Measurements from ENCODE around the gene PGGT1B.
A peak's percentile ranks its signal among the peaks of the same experiment; 100 is the strongest.
"Not testable (repeated sequence)": the region's sequence is repeated elsewhere in the genome, so short reads cannot be mapped to it uniquely, and the experiment has no call there.

PGGT1B gene

GRCh38 chr5:115260248-115260647 lies 2.4 kb downstream of the PGGT1B start:
- DNase-seq (ENCODE audit: extremely low read depth in 1 of 2, low read depth in 1 of 2), result no peak

DNA sequence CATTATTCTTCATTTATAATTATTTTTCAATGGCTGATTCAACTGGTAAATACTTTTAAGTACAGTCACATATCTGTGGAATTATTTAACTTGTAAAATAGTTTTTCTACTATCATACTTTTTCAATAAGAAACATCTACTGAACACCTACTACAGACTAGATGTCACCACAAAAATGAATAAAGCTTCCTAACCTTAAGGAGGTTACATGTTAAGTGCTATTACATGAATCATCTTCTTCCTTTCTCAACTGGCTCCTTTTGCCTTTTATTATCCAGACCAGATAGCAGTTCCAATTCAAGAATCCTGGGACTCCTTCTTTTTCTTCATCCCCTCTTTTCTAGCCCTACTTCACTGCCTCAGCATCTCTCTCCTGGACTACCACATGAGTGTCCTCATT lies 4.7 kb downstream of the PGGT1B start:
- DNase-seq (ENCODE audit: extremely low read depth in 1 of 2, low read depth in 1 of 2), result no peak

DNA sequence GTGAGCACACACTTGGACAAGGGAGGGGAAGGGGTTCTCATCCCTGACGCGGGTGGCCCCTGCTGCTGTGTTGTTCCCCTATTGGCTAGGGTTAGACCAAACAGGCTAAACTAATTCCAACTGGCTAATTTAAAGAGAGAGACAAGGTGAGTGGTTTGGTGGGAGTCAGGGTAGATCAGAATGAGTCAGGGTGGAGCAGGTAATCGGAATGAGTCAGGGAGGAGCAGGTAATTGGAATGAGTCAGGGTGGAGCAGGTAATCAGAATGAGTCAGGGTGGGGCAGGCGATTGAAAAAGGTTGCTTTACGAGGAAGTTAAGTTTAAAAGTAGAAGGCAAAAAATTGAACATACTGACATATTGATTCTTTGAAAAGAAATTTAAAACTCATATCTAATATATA lies 13.3 kb downstream of the PGGT1B start:
- not testable (repeated sequence) for DNase-seq (ENCODE audit: extremely low read depth in 1 of 2, low read depth in 1 of 2)

DNA sequence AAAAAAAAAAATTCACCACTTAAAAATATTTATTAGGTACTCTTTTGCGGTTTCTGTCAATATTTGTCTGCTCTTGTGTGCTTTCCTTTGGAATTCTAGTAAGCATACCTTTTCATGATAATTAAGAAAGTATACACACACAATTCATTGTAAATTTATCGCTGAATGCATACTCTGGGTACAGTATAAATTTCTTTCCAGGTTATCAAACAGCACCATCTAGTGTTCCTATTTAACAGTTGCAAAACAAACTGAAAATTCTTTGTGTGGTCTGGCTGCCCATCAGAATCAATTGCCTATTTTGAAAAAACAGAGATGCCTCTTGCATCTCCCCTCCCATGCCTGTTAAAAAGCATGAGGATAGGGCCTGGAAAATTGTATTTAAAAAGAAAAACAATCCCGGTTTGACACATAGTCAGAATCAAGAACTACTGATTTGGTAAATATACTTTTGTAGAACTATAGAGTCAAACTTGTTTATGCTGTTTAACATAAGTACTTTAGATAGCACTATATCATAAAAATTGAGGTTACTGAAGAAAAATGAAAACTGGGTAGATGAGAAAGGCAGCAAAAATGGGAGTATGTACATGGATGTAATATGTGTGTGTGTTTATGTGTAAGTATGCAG lies 16.2 kb downstream of the PGGT1B start:
- no peak for DNase-seq (ENCODE audit: extremely low read depth in 1 of 2, low read depth in 1 of 2)

DNA sequence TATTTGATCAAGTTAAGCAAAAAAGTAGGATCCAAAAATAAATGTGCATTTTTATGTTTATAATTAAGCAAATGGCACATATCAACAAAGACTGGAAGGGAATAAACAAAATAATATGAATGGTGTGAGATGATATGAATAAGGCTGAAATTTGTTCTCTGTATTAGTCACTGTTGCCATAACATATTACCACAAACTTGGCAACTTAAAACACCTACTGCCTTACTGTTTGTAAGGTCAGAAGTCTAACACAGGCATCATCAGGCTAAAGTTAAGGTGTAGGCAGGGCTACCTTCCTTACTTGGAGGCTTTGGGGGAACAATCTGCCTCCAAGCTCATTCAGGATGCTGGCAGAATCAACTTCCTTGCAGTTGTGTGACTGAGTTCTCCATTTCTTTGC lies 19.3 kb downstream of the PGGT1B start:
- DNase-seq (ENCODE audit: extremely low read depth in 1 of 2, low read depth in 1 of 2), result no peak

DNA sequence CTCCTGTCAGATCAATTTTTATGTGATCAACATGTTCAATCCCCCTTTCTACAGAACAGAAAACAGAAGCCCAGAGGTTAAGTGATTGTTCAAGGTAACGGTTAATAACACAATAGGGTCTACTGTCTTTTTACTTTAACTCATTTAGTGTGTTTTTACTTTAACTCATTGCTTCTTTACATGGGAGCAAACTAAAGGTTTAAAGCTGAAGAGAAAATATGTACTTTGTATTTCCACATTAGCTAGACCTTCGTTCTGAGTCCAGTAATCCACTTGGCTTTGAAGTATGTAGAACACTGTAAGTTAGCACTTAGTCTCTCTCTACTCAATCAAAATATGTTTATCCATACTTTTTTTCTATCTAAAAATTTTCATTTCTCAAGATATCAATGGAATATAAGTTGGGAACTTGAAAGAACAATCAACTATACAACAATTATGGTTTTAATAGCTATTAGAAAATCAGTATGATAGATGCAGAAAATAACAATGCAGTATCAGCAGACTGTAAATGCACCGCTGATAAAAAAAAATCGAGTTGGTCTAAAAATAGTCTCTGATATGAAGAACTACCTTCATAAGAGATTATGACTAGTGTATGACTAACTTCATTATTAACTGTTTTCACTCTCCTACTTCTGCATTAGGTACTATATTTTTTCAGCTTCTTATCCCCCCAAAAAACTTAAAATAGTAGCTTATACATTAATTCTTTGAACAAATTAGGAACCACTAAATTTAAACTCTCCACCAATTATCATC lies 20.6 kb downstream of the PGGT1B start:
- DNase-seq (ENCODE audit: extremely low read depth in 1 of 2, low read depth in 1 of 2), result no peak

DNA sequence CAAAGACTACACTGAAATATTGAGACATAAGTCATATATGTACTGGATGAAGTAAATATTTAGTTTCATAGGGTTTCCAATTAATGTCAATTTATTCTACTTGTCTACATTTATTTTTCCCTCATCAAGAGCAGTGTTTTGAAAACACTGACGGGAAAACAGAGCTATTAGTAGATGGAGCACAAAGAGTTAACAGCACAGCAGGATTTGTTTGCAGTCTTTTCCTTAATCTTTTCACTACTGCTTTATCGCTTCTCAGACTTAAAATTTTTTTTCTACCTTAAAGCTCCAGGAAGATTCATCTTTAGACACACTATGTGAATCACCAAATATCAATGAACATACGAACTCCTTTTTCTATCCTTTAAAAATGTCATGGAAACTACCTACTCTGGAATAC lies 25.6 kb downstream of the PGGT1B start:
- DNase-seq (ENCODE audit: extremely low read depth in 1 of 2, low read depth in 1 of 2), result no peak

- no peak for DNase-seq (ENCODE audit: extremely low read depth in 1 of 2, low read depth in 1 of 2)
These were observed 26.1 kb downstream of the PGGT1B start for GRCh38 chr5:115236599-115236998.

DNA sequence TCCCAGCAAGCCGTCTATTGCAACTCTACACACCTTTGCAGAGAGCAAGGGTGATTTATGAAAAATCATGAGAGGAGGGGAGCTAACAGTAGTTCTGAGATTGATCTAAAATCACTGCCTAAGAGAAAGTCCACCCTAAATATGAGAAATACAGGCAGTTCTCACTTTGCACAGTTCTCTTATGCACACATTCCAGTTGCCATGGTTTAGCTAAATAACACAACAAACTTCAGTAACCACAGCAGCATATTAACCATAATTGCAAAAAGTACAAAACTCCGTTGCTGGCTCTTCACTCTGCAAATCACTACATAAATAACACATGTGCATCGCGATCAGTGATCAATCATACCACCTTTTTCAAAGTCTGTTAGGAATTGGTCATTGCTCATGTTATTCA lies 31.1 kb downstream of the PGGT1B start:
- DNase-seq (ENCODE audit: extremely low read depth in 1 of 2, low read depth in 1 of 2), result no peak

DNA sequence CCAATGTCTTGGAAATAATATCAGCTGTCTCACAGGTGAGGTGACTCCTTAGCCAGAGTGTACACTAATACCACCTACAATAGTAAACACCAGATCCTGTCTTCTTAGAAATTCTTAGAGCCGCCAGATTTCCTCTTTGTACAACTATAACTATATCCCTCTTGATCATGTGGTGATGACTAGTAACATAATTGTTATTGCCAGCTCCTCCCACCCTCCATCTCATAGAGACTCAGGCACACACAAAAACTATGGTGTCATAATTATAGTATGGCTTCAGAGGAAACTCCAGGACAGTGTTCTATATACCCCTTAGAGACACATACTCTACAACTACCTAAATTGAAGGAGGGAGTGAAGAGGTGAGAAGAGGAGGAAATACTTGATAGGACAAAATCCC lies 33.1 kb downstream of the PGGT1B start:
- DNase-seq (ENCODE audit: extremely low read depth in 1 of 2, low read depth in 1 of 2), result no peak

DNA sequence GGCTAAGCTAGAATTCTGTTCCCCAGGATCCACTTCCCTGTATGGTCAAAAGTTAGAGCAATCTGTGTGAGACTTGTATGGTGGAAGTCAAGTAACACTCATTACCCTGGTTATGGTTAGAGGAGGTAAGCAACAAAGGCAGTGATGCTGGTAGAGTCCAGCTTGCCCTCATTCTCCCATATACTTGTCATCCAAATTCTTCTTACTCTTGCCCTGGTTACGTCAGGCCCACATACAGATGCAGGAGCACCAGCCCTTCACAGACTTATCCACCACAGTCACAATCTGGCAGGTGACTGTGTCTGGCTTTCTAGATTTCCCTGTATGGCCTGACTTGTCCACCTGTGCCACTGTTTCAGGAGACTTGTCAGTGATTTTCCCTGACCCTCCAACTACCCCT lies 35.4 kb downstream of the PGGT1B start:
- DNase-seq (ENCODE audit: extremely low read depth in 1 of 2, low read depth in 1 of 2), result no peak

GRCh38 chr5:115214541-115214940 lies 48.1 kb downstream of the PGGT1B start:
- DNase-seq (ENCODE audit: extremely low read depth in 1 of 2, low read depth in 1 of 2), result no peak

GRCh38 chr5:115209279-115209678 lies 53.4 kb downstream of the PGGT1B start:
- peak; percentile 14 to 44 for DNase-seq (ENCODE audit: extremely low read depth in 1 of 2, low read depth in 1 of 2)

DNA sequence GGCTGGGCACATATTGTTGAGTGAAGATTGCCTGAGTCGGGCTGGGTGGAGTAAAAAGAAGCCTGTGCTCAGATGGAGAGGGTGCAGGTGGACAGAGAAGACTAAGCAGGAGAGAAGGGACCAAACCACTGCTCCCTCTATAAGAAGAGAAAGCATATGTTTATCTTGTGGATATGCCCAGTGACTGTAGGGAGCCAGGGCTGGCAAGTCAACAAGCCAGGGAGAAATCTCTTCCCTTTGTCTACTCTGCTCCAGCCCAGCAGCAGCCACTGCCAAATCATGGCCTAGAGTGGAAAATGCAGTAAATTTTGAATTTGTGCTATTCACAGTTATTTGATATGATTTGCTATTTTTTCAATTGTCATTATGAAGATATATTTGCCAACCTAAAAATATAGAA lies 59.7 kb downstream of the PGGT1B start:
- no peak for DNase-seq (ENCODE audit: extremely low read depth in 1 of 2, low read depth in 1 of 2)

GRCh38 chr5:115196161-115196560 lies 66.5 kb downstream of the PGGT1B start:
- DNase-seq (ENCODE audit: extremely low read depth in 1 of 2, low read depth in 1 of 2), result no peak

- DNase-seq (ENCODE audit: extremely low read depth in 1 of 2, low read depth in 1 of 2), result no peak
These were observed 68.0 kb downstream of the PGGT1B start for GRCh38 chr5:115194676-115195075.

DNA sequence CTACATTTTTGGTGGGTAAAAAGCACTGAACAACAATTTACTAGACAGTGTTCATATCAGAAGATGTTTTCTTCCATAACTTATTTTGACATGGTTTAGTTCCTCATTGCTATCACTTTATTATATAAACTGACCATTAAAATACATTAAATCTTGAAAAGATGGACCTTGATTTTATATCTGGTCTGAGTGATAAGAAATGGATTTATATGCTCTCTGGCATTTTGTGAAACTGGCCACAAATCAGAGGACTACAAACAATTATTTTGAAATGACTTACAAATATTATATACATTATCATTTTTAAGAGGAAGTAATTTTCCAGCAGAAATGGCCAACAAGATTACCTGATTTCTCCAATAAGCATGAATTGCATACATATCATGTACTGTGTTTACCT lies 69.4 kb downstream of the PGGT1B start:
- DNase-seq (ENCODE audit: extremely low read depth in 1 of 2, low read depth in 1 of 2), result no peak

- no peak for DNase-seq (ENCODE audit: extremely low read depth in 1 of 2, low read depth in 1 of 2)
These were observed 70.6 kb downstream of the PGGT1B start for GRCh38 chr5:115192098-115192497.

- DNase-seq (ENCODE audit: extremely low read depth in 1 of 2, low read depth in 1 of 2), result no peak
These were observed 71.1 kb downstream of the PGGT1B start for GRCh38 chr5:115191474-115192031.

- no peak for DNase-seq (ENCODE audit: extremely low read depth in 1 of 2, low read depth in 1 of 2)
These were observed 72.3 kb downstream of the PGGT1B start for GRCh38 chr5:115190388-115190787.

- DNase-seq (ENCODE audit: extremely low read depth in 1 of 2, low read depth in 1 of 2), result no peak
These were observed 72.8 kb downstream of the PGGT1B start for GRCh38 chr5:115189866-115190265.

GRCh38 chr5:115186794-115187193 lies 75.9 kb downstream of the PGGT1B start:
- DNase-seq (ENCODE audit: extremely low read depth in 1 of 2, low read depth in 1 of 2), result no peak
